Central memory CD8-positive, alpha-beta T cell (primary cell): ENCODE data around the gene FAM78A.

Experiments used
- ATAC-seq: fragments of 150-1000 bp; cut with Tn5 transposase; replicated peaks from 2 replicates; pipeline ENCODE4 v1.10.0; 2022; ENCODE audit warnings: mild to moderate bottlenecking, moderate FRiP score, moderate number of reproducible peaks; ENCODE audit not compliant: poor library complexity, severe bottlenecking; ENCODE audit errors: extremely low read depth
- DNase-seq, 2 donors: peaks; one replicate each; pipeline ENCODE4 v3.0.0; 2021; ENCODE audit warnings: low spot score in 2 of 2
- H3K27ac Mint-ChIP-seq: one replicate; pipeline ENCODE4 v1.8.0; 2022; ENCODE audit warnings: low read depth, mild to moderate bottlenecking, moderate library complexity, mixed read lengths
- H3K27me3 Mint-ChIP-seq: one replicate; pipeline ENCODE4 v1.8.0; 2022; ENCODE audit warnings: mixed read lengths
- H3K36me3 Mint-ChIP-seq: one replicate; pipeline ENCODE4 v1.8.0; 2022; ENCODE audit warnings: mild to moderate bottlenecking, moderate library complexity, mixed read lengths; ENCODE audit not compliant: insufficient read depth
- H3K4me1 Mint-ChIP-seq: one replicate; pipeline ENCODE4 v1.8.0; 2022; ENCODE audit warnings: mixed read lengths
- H3K4me3 Mint-ChIP-seq: one replicate; pipeline ENCODE4 v1.8.0; 2022; ENCODE audit warnings: mild to moderate bottlenecking, moderate library complexity, mixed read lengths
- H3K9me3 Mint-ChIP-seq: one replicate; pipeline ENCODE4 v1.8.0; 2022; ENCODE audit warnings: mixed read lengths

FAM78A gene

GRCh38 chr9:131240047-131240921 is 36.0 kb downstream of the FAM78A start:
- Mint-ChIP-seq H3K27me3 (no peaks in the 10 kb centered on the region), H3K36me3 (peaks cover 6% of the 10 kb centered on the region), H3K4me1 (peaks cover 17% of the 10 kb centered on the region), H3K4me3 (no peak overlapping the region), H3K27ac (peak overlapping the region; percentile 78), H3K9me3 (no peaks in the 10 kb centered on the region)
- ATAC-seq (no peak), DNase-seq (no peak)

- no peaks in the 10 kb centered on the region for H3K27me3 Mint-ChIP-seq
- no peaks in the 10 kb centered on the region for H3K9me3 Mint-ChIP-seq
- peaks cover 9% of the 10 kb centered on the region for H3K36me3 Mint-ChIP-seq
- peaks cover 21% of the 10 kb centered on the region for H3K4me1 Mint-ChIP-seq
- ATAC-seq = no peak
- peak overlapping the region; percentile 95 for H3K27ac Mint-ChIP-seq
- no peak for DNase-seq
- H3K4me3 Mint-ChIP-seq = peak overlapping the region; percentile 44
Measured at GRCh38 chr9:131239161-131239975, 36.9 kb downstream of the FAM78A start.

- DNase-seq (no peak), ATAC-seq (peak; percentile 3)
- peaks cover 30% of the 10 kb centered on the region for H3K4me1 Mint-ChIP-seq
- H3K27ac Mint-ChIP-seq = peak overlapping the region; percentile 95
- H3K27me3 Mint-ChIP-seq = no peaks in the 10 kb centered on the region
- peak overlapping the region; percentile 66 for H3K4me3 Mint-ChIP-seq
- H3K9me3 Mint-ChIP-seq = no peaks in the 10 kb centered on the region
- peaks cover 9% of the 10 kb centered on the region for H3K36me3 Mint-ChIP-seq
Measured at GRCh38 chr9:131238402-131239021, 37.8 kb downstream of the FAM78A start.

GRCh38 chr9:131237931-131238401 is 38.3 kb downstream of the FAM78A start:
- peak overlapping the region; percentile 95 for H3K27ac Mint-ChIP-seq
- peak; percentile 70 to 86 for DNase-seq
- no peaks in the 10 kb centered on the region for H3K27me3 Mint-ChIP-seq
- peak; percentile 86 for ATAC-seq
- H3K36me3 Mint-ChIP-seq = peaks cover 9% of the 10 kb centered on the region
- peak overlapping the region; percentile 66 for H3K4me3 Mint-ChIP-seq
- H3K4me1 Mint-ChIP-seq = peaks cover 34% of the 10 kb centered on the region
- H3K9me3 Mint-ChIP-seq = no peaks in the 10 kb centered on the region

GRCh38 chr9:131237291-131237690 is 39.0 kb downstream of the FAM78A start:
- DNase-seq (no peak), ATAC-seq (no peak)
- no peaks in the 10 kb centered on the region for H3K9me3 Mint-ChIP-seq
- peak overlapping the region; percentile 95 for H3K27ac Mint-ChIP-seq
- H3K4me1 Mint-ChIP-seq = peaks cover 34% of the 10 kb centered on the region
- no peaks in the 10 kb centered on the region for H3K27me3 Mint-ChIP-seq
- H3K4me3 Mint-ChIP-seq = no peak overlapping the region
- peaks cover 13% of the 10 kb centered on the region for H3K36me3 Mint-ChIP-seq

GRCh38 chr9:131236761-131237160 is 39.5 kb downstream of the FAM78A start:
- H3K36me3 Mint-ChIP-seq = peaks cover 17% of the 10 kb centered on the region
- DNase-seq = no peak
- no peaks in the 10 kb centered on the region for H3K27me3 Mint-ChIP-seq
- peaks cover 34% of the 10 kb centered on the region for H3K4me1 Mint-ChIP-seq
- H3K27ac Mint-ChIP-seq = peak overlapping the region; percentile 95
- no peak for ATAC-seq
- no peak overlapping the region for H3K4me3 Mint-ChIP-seq
- no peaks in the 10 kb centered on the region for H3K9me3 Mint-ChIP-seq

- peak overlapping the region; percentile 90 for H3K27ac Mint-ChIP-seq
- H3K36me3 Mint-ChIP-seq = peaks cover 23% of the 10 kb centered on the region
- no peaks in the 10 kb centered on the region for H3K9me3 Mint-ChIP-seq
- no peak overlapping the region for H3K4me3 Mint-ChIP-seq
- peaks cover 34% of the 10 kb centered on the region for H3K4me1 Mint-ChIP-seq
- H3K27me3 Mint-ChIP-seq = no peaks in the 10 kb centered on the region
- ATAC-seq = no peak
- no peak for DNase-seq
Measured at GRCh38 chr9:131236161-131236560, 40.1 kb downstream of the FAM78A start.

GRCh38 chr9:131235480-131235851 is 40.8 kb downstream of the FAM78A start:
- DNase-seq (no peak), ATAC-seq (no peak)
- peaks cover 34% of the 10 kb centered on the region for H3K4me1 Mint-ChIP-seq
- peak overlapping the region; percentile 20 for H3K4me3 Mint-ChIP-seq
- no peaks in the 10 kb centered on the region for H3K27me3 Mint-ChIP-seq
- peaks cover 28% of the 10 kb centered on the region for H3K36me3 Mint-ChIP-seq
- peak overlapping the region; percentile 90 for H3K27ac Mint-ChIP-seq
- H3K9me3 Mint-ChIP-seq = no peaks in the 10 kb centered on the region

GRCh38 chr9:131234799-131235479 is 41.4 kb downstream of the FAM78A start:
- Mint-ChIP-seq H3K4me3 (peak overlapping the region; percentile 72), H3K4me1 (peaks cover 34% of the 10 kb centered on the region), H3K9me3 (no peaks in the 10 kb centered on the region), H3K36me3 (peaks cover 33% of the 10 kb centered on the region), H3K27ac (peak overlapping the region; percentile 90), H3K27me3 (no peaks in the 10 kb centered on the region)
- no peak for ATAC-seq
- no peak for DNase-seq

GRCh38 chr9:131233995-131234394 is 42.3 kb downstream of the FAM78A start:
- DNase-seq = peak in 1 of 2 donors; percentile 45
- H3K4me1 Mint-ChIP-seq = peaks cover 29% of the 10 kb centered on the region
- H3K9me3 Mint-ChIP-seq = no peaks in the 10 kb centered on the region
- peak; percentile 59 for ATAC-seq
- peaks cover 35% of the 10 kb centered on the region for H3K36me3 Mint-ChIP-seq
- peak overlapping the region; percentile 72 for H3K4me3 Mint-ChIP-seq
- H3K27me3 Mint-ChIP-seq = no peaks in the 10 kb centered on the region
- H3K27ac Mint-ChIP-seq = peak overlapping the region; percentile 90

GRCh38 chr9:131233556-131233955 is 42.8 kb downstream of the FAM78A start:
- DNase-seq (peak in 1 of 2 donors; percentile 29), ATAC-seq (peak; percentile 60)
- Mint-ChIP-seq H3K9me3 (no peaks in the 10 kb centered on the region), H3K4me1 (peaks cover 25% of the 10 kb centered on the region), H3K27me3 (no peaks in the 10 kb centered on the region), H3K27ac (peak overlapping the region; percentile 90), H3K36me3 (peaks cover 35% of the 10 kb centered on the region), H3K4me3 (peak overlapping the region; percentile 72)

GRCh38 chr9:131228988-131229387 is 47.3 kb downstream of the FAM78A start:
- no peaks in the 10 kb centered on the region for H3K9me3 Mint-ChIP-seq
- peaks cover 34% of the 10 kb centered on the region for H3K36me3 Mint-ChIP-seq
- H3K4me1 Mint-ChIP-seq = peaks cover 9% of the 10 kb centered on the region
- no peaks in the 10 kb centered on the region for H3K27me3 Mint-ChIP-seq
- H3K4me3 Mint-ChIP-seq = no peak overlapping the region
- DNase-seq (no peak), ATAC-seq (no peak)
- H3K27ac Mint-ChIP-seq = no peak overlapping the region
